Activated naive CD8-positive, alpha-beta T cell treated with anti-CD3 and anti-CD28 coated beads, Interleukin-2, amount 10 ng/mL, durations not matched to agents 7 days and 5 days (primary cell): Measurements from ENCODE around the gene ADGRE3. TPM values are rescaled to one million over a fixed set of nuclear protein-coding genes. Genes with fewer than 3 reads are reported as not detected.
A peak's percentile ranks its signal among the peaks of the same experiment; 100 is the strongest.
"Not testable (repeated sequence)": the region's sequence is repeated elsewhere in the genome, so short reads cannot be mapped to it uniquely, and the experiment has no call there.

Experiments used
- ATAC-seq: fragments of 150-1000 bp; cut with Tn5 transposase; one replicate; pipeline ENCODE4 v1.10.0; 2021; ENCODE audit warnings: low read depth, moderate library complexity
- POLR2A ChIA-PET: fragments of 350-600 bp; sonication (Branson Sonifier 250); formaldehyde crosslinking; loops from one replicate; lab custom pipeline; 2021; ENCODE audit warnings: antibody characterized with exemption; lab: Charles Lee
- DNase-seq: peaks from one replicate; pipeline ENCODE4 v3.0.0; 2021
- H3K27ac Mint-ChIP-seq: one replicate; pipeline ENCODE4 v1.8.0; 2022; ENCODE audit warnings: mild to moderate bottlenecking, mixed read lengths
- H3K27me3 Mint-ChIP-seq: one replicate; pipeline ENCODE4 v1.8.0; 2022; ENCODE audit warnings: mild to moderate bottlenecking, moderate library complexity, mixed read lengths
- H3K36me3 Mint-ChIP-seq: one replicate; pipeline ENCODE4 v1.8.0; 2021; ENCODE audit warnings: mild to moderate bottlenecking, mixed read lengths
- H3K4me1 Mint-ChIP-seq: one replicate; pipeline ENCODE4 v1.8.0; 2021; ENCODE audit warnings: mixed read lengths
- H3K4me3 Mint-ChIP-seq: one replicate; pipeline ENCODE4 v1.8.0; 2022; ENCODE audit warnings: mild to moderate bottlenecking, moderate library complexity, mixed read lengths
- H3K9me3 Mint-ChIP-seq: one replicate; pipeline ENCODE4 v1.8.0; 2021; ENCODE audit warnings: mixed read lengths
- total RNA-seq, 2 experiments: library from RNA; stranded (reverse); gene quantifications; one replicate each; pipeline ENCODE4 v1.2.3, GENCODE V29; 2021

Gene ADGRE3
- total RNA-seq, 2 experiments from 2014 or later = not detected

- H3K4me3 Mint-ChIP-seq, POLR2A ChIA-PET, DNase-seq, H3K4me1 Mint-ChIP-seq, ATAC-seq, H3K36me3 Mint-ChIP-seq, H3K27ac Mint-ChIP-seq, H3K9me3 Mint-ChIP-seq, H3K27me3 Mint-ChIP-seq: not testable (repeated sequence)
These were observed 62.4 kb downstream of the ADGRE3 start for GRCh38 chr19:14612242-14612641.

GRCh38 chr19:14611051-14611450 lies 63.6 kb downstream of the ADGRE3 start:
- POLR2A ChIA-PET = no interaction called here
- H3K36me3 Mint-ChIP-seq = no peaks in the 10 kb centered on the region
- ATAC-seq (no peak), DNase-seq (no peak)
- H3K4me1 Mint-ChIP-seq = no peaks in the 10 kb centered on the region
- H3K27me3 Mint-ChIP-seq = no peaks in the 10 kb centered on the region
- no peaks in the 10 kb centered on the region for H3K9me3 Mint-ChIP-seq
- no peak overlapping the region for H3K27ac Mint-ChIP-seq
- no peak overlapping the region for H3K4me3 Mint-ChIP-seq

DNA sequence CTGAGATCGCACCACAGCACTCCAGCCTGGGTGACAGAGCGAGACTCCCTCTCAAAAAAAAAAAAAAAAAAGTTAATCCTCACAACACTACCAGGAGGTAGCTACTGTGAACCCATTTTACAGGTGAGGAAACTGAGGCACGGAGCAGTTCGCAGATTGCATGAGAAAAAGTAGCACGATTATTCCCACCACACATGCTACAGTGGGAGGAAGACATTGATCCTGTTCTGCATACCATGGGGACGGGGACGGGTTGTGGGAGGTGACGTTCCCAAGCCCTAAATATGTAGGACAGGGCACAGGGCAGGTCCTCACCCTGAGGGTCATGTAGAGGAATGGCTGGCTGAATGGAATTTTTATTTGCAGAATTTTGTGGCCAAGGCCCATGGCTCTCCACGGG lies 68.0 kb downstream of the ADGRE3 start:
- no peaks in the 10 kb centered on the region for H3K9me3 Mint-ChIP-seq
- ATAC-seq (no peak), DNase-seq (no peak)
- H3K27ac Mint-ChIP-seq = no peak overlapping the region
- POLR2A ChIA-PET = no interaction called here
- no peak overlapping the region for H3K4me3 Mint-ChIP-seq
- H3K27me3 Mint-ChIP-seq = no peaks in the 10 kb centered on the region
- no peaks in the 10 kb centered on the region for H3K4me1 Mint-ChIP-seq
- no peaks in the 10 kb centered on the region for H3K36me3 Mint-ChIP-seq

DNA sequence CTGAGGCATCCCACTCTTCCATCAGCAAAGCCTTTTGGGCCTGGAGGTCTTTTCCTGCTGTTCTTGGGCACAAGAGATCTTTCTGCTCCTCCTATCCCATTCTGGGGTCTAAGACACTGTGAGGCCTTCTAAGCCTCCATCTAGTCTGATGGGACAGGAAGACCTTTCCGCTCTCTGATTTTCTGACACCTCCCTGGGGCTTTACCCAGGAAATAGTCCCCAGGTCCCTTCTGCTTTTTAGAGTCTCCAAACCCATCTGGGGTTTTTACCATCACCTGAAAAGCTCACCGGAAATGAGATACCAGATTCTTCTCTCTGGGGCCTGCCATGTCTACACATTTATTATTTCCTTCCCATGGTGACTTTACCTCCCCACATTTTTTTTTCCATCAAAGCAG lies 70.7 kb downstream of the ADGRE3 start:
- no peaks in the 10 kb centered on the region for H3K27me3 Mint-ChIP-seq
- DNase-seq (no peak), ATAC-seq (no peak)
- POLR2A ChIA-PET = no interaction called here
- H3K9me3 Mint-ChIP-seq = no peaks in the 10 kb centered on the region
- no peak overlapping the region for H3K4me3 Mint-ChIP-seq
- H3K27ac Mint-ChIP-seq = no peak overlapping the region
- no peaks in the 10 kb centered on the region for H3K4me1 Mint-ChIP-seq
- H3K36me3 Mint-ChIP-seq = no peaks in the 10 kb centered on the region

DNA sequence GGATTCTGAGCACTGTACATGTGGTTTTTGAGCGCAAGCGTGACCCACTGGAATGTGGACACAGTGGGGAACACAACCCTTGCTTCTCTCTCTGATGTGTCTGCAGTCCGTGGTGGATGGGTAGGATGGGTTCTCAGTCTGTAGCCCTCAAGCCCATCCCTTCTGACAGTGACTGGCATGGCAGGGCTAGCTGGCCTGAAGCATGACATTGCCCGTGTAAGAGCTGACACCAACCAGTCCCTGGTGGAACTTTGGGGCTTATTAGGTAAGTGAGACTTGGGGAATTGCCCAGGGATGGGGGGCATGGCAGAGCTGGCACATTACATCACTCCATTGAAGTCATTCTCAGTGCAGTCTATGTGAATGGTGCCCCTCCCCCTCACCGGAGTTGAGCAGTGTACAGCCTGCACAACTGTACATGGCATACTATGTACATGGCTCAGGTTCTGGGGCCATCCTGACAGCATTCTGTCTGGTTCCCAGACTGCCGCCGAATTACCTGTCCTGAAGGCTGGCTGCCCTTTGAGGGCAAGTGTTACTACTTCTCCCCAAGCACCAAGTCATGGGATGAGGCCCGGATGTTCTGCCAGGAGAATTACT lies 75.0 kb downstream of the ADGRE3 start:
- ATAC-seq (no peak), DNase-seq (no peak)
- Mint-ChIP-seq H3K27me3 (no peaks in the 10 kb centered on the region), H3K4me1 (no peaks in the 10 kb centered on the region), H3K36me3 (peaks cover 5% of the 10 kb centered on the region), H3K4me3 (no peak overlapping the region), H3K9me3 (peaks cover 8% of the 10 kb centered on the region), H3K27ac (no peak overlapping the region)
- POLR2A ChIA-PET = interaction anchor here (0.7 kb wide), 1 partner anchor 228 kb away, joined by 4 read pairs; no protein-coding TSS in a partner anchor

- Mint-ChIP-seq H3K27ac (no peak overlapping the region), H3K4me3 (no peak overlapping the region), H3K4me1 (no peaks in the 10 kb centered on the region), H3K27me3 (no peaks in the 10 kb centered on the region), H3K9me3 (peaks cover 8% of the 10 kb centered on the region), H3K36me3 (peaks cover 5% of the 10 kb centered on the region)
- no peak for DNase-seq
- POLR2A ChIA-PET = no interaction called here
- ATAC-seq = no peak
These were observed 79.1 kb downstream of the ADGRE3 start for GRCh38 chr19:14595558-14595957.

DNA sequence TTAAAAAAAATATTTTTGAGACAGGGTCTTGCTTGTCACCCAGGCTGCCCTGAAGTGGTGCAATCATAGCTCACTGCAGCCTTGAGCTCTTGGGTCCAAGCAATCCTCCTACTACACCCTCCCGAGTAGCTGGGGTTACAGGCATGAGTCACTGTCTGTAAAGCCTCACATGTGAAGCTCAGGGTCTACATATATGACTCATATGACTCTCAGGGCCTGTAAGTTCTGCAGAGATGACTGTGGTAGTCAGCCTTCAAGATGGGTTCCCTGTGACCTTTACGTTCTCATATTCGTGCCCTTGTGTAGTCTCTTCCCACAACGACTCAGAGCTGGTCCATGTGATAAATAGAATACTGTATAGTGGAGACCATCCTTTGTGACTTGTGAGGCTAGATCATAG lies 85.2 kb downstream of the ADGRE3 start:
- H3K4me1 Mint-ChIP-seq, H3K27me3 Mint-ChIP-seq, POLR2A ChIA-PET, H3K36me3 Mint-ChIP-seq, H3K27ac Mint-ChIP-seq, H3K4me3 Mint-ChIP-seq, DNase-seq, H3K9me3 Mint-ChIP-seq: not testable (repeated sequence)
- peak; percentile 47 for ATAC-seq

DNA sequence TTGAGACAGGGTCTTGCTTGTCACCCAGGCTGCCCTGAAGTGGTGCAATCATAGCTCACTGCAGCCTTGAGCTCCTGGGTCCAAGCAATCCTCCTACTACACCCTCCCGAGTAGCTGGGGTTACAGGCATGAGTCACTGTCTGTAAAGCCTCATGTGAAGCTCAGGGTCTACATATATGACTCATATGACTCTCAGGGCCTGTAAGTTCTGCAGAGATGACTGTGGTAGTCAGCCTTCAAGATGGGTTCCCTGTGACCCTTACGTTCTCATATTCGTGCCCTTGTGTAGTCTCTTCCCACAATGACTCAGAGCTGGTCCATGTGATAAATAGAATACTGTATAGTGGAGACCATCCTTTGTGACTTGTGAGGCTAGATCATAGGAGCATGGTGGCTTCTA lies 89.5 kb downstream of the ADGRE3 start:
- H3K27ac Mint-ChIP-seq, DNase-seq, H3K4me1 Mint-ChIP-seq, H3K27me3 Mint-ChIP-seq, H3K4me3 Mint-ChIP-seq, H3K36me3 Mint-ChIP-seq, H3K9me3 Mint-ChIP-seq, POLR2A ChIA-PET: not testable (repeated sequence)
- ATAC-seq = peak; percentile 60

GRCh38 chr19:14584372-14584771 lies 90.3 kb downstream of the ADGRE3 start:
- H3K36me3 Mint-ChIP-seq, H3K27me3 Mint-ChIP-seq, ATAC-seq, H3K9me3 Mint-ChIP-seq, POLR2A ChIA-PET, H3K27ac Mint-ChIP-seq, H3K4me3 Mint-ChIP-seq, DNase-seq, H3K4me1 Mint-ChIP-seq: not testable (repeated sequence)

- Mint-ChIP-seq H3K4me1 (no peaks in the 10 kb centered on the region), H3K4me3 (no peak within 1 kb of the TSS), H3K36me3 (no peaks in the 10 kb centered on the region), H3K27ac (no peak within 1 kb of the TSS), H3K27me3 (peaks cover 3% of the 10 kb centered on the region), H3K9me3 (no peaks in the 10 kb centered on the region)
- POLR2A ChIA-PET = no interaction called here
- no peak for DNase-seq
- ATAC-seq = no peak
These were observed 91.7 kb downstream of the ADGRE3 start, which contains the start of gene CLEC17A for GRCh38 chr19:14582894-14583340. CLEC17A (plus strand) TSS chr19:14583084; CDS start chr19:14583161, 77 bp downstream.

- H3K27me3 Mint-ChIP-seq = peaks cover 3% of the 10 kb centered on the region
- ATAC-seq (no peak), DNase-seq (no peak)
- POLR2A ChIA-PET = no interaction called here
- no peaks in the 10 kb centered on the region for H3K4me1 Mint-ChIP-seq
- no peaks in the 10 kb centered on the region for H3K9me3 Mint-ChIP-seq
- no peak overlapping the region for H3K27ac Mint-ChIP-seq
- no peak overlapping the region for H3K4me3 Mint-ChIP-seq
- no peaks in the 10 kb centered on the region for H3K36me3 Mint-ChIP-seq
These were observed 93.9 kb downstream of the ADGRE3 start for GRCh38 chr19:14580623-14581237.

DNA sequence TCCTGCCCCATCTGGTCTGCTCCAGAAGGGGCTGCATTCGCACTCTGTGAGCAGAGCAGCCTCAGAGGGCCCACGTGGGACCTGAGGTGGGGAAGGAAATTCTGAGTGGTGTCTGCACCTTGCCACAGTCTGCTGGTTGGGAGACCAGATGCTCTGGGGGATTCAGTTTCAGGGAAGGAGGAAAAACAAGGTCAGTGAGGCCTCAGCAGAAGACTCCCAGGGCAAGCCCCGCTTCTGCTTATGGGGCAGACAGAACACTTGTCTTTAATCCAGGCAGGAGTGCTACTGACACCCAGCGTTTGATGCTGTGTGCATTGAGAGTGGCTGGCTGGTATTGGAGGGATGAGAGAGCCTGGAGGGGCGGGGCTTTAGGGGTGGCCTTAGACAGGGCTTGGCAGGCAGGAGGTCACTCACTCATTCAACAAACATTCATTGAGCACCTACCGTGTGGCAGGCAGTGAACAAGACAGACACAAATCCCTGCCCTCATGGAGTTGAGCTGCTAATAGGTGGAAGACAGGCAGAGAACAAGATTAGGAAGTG lies 96.7 kb downstream of the ADGRE3 start:
- Mint-ChIP-seq H3K36me3 (no peaks in the 10 kb centered on the region), H3K27ac (no peak overlapping the region), H3K9me3 (no peaks in the 10 kb centered on the region), H3K4me3 (no peak overlapping the region), H3K27me3 (no peaks in the 10 kb centered on the region), H3K4me1 (peaks cover 4% of the 10 kb centered on the region)
- ATAC-seq = no peak
- POLR2A ChIA-PET = no interaction called here
- DNase-seq = no peak

DNA sequence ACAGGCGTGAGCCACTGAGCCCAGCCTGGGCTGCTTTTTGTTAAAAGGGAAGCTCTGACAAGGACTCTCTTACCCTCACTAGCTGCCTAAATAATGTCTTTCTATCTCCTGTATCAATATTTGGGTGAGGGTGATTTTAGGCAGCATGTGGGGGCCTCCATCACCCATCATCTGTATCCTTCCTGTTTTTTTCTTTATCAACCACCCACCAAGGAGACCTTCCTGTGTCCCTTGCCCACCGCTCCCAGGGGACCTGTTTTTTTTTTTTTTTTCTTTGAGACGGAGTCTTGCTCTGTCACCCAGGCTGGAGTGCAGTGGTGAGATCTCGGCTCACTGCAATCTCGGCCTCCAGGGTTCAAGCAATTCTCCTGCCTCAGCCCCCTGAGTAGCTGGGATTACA lies 97.4 kb downstream of the ADGRE3 start:
- POLR2A ChIA-PET = no interaction called here
- no peak overlapping the region for H3K27ac Mint-ChIP-seq

GRCh38 chr19:14576363-14576762 lies 98.3 kb downstream of the ADGRE3 start:
- POLR2A ChIA-PET = no interaction called here
- no peak overlapping the region for H3K27ac Mint-ChIP-seq
- H3K27me3 Mint-ChIP-seq = no peaks in the 10 kb centered on the region

More for the DNA sequence above, 97.4 kb downstream of the ADGRE3 start:
- no peaks in the 10 kb centered on the region for H3K36me3 Mint-ChIP-seq
- no peaks in the 10 kb centered on the region for H3K9me3 Mint-ChIP-seq
- H3K4me1 Mint-ChIP-seq = peaks cover 4% of the 10 kb centered on the region
- ATAC-seq = no peak
- no peak overlapping the region for H3K4me3 Mint-ChIP-seq
- DNase-seq = no peak
- no peaks in the 10 kb centered on the region for H3K27me3 Mint-ChIP-seq

More at GRCh38 chr19:14576363-14576762, 98.3 kb downstream of the ADGRE3 start:
- Mint-ChIP-seq H3K4me1 (peaks cover 4% of the 10 kb centered on the region), H3K36me3 (peaks cover 2% of the 10 kb centered on the region), H3K4me3 (no peak overlapping the region), H3K9me3 (no peaks in the 10 kb centered on the region)
- ATAC-seq (no peak), DNase-seq (no peak)
